Daoy (cell line): ENCODE data around the gene EMB. TPM values are rescaled to one million over a fixed set of nuclear protein-coding genes. Genes with fewer than 3 reads are reported as not detected.

Source experiments
- total RNA-seq: library from RNA; depleted of rRNA; stranded (reverse); fragments of >200 nt; shearing (Covaris generic); gene quantifications from 2 replicates; pipeline ENCODE4 v1.2.3, GENCODE V29; 2014; rRNA removed

The EMB gene
- total RNA-seq, 1 experiment from 2014 or later: 17.0 TPM

Other genes with a start within 250 kb of the EMB start
- 9.5 and 11.5 TPM in 2 replicates for gene PARP8, start 225.3 kb upstream of the EMB start, total RNA-seq